Measurements from ENCODE around the gene ZNF326. TPM values are rescaled to one million over a fixed set of nuclear protein-coding genes. Genes with fewer than 3 reads are reported as not detected.
"Not testable (repeated sequence)": the region's sequence is repeated elsewhere in the genome, so short reads cannot be mapped to it uniquely, and the experiment has no call there.

ZNF326 gene
- total and polyA plus RNA-seq, 10 of the 15 experiments (the other 5 are each of a cell fraction or from before 2014, with no cell fraction given) = 7.1 to 29.4 (median 21.9) TPM

DNA sequence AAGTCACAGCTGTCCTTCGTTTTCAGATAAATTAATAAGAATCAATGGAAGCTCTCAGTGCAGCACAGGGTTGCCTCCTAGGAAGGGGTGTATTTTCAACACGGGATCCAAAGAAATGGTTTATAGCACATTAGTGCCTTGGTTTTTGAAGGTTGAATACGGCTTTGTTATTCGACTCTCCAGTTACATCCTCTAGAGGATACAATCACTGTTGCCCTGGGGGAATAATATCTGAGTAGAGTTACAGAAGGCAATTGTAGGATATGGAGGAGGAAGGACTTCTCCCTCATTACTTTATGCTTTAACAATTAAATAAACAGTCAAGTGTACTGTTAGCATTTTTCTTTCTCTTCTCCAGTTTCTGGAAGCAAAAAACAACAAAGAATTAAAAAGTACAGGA lies 14.3 kb upstream of the ZNF326 start (continued):
- TF ChIP-seq, protein P1, sequence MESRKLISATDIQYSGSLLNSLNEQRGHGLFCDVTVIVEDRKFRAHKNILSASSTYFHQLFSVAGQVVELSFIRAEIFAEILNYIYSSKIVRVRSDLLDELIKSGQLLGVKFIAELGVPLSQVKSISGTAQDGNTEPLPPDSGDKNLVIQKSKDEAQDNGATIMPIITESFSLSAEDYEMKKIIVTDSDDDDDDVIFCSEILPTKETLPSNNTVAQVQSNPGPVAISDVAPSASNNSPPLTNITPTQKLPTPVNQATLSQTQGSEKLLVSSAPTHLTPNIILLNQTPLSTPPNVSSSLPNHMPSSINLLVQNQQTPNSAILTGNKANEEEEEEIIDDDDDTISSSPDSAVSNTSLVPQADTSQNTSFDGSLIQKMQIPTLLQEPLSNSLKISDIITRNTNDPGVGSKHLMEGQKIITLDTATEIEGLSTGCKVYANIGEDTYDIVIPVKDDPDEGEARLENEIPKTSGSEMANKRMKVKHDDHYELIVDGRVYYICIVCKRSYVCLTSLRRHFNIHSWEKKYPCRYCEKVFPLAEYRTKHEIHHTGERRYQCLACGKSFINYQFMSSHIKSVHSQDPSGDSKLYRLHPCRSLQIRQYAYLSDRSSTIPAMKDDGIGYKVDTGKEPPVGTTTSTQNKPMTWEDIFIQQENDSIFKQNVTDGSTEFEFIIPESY (IDR thresholded peaks at IDR 0.05) = no peak
- TF ChIP-seq RCOR1 (conservative IDR thresholded peaks at IDR 0.05; ENCODE audit: low read depth, low read length) = no peak
- TF ChIP-seq TARDBP (IDR thresholded peaks at IDR 0.05; ENCODE audit: borderline replicate concordance) = no peak

DNA sequence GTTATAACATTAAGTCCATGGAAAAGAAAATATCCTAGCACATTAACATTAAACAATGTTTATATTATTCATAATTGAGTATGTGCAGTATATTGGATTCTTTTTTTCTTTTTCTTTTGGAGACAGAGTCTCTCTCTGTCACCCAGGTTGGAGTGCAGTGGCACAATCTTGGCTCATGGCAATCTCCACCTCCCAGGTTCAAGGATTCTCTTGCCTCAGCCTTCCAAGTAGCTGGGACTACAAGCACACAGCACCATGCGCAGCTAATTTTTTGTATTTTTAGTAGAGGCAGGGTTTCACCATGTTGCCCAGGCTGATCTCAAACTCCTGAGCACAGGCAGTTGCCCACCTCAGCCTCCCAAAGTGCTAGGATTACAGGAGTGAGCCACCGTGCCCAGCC lies 12.1 kb upstream of the ZNF326 start:
- ATAC-seq; H3K36me3 ChIP-seq (ENCODE audit: control insufficient read depth in 2 of 2, insufficient read depth in 2 of 2, low read length in 1 of 2); H3K27me3 ChIP-seq (replicated peaks in 1 of 2; ENCODE audit: control insufficient read depth in 2 of 2, insufficient read depth in 2 of 2, low read length in 1 of 2); H3K4me2 ChIP-seq (ENCODE audit: control insufficient read depth, insufficient read depth); H2AFZ ChIP-seq (ENCODE audit: control insufficient read depth, low read depth, low read length); H3K9me3 ChIP-seq (replicated peaks; ENCODE audit: control insufficient read depth, insufficient read depth, low read length); intact Hi-C loops (cut with micrococcal nuclease; ENCODE audit: unreplicated experiment); RAD21 ChIA-PET (ENCODE audit: unreplicated experiment); POLR2A ChIA-PET; H3K27ac ChIP-seq (ENCODE audit: control insufficient read depth, insufficient read depth); H4K20me1 ChIP-seq (ENCODE audit: control insufficient read depth, insufficient read depth); BruUV-seq (replicated peaks); DNase-seq (ENCODE audit: low read depth, low spot score); H3K4me1 ChIP-seq (ENCODE audit: control insufficient read depth, insufficient read depth, low read length); H3K9ac ChIP-seq (ENCODE audit: control insufficient read depth, insufficient read depth, low read length); H3K79me2 ChIP-seq (ENCODE audit: control insufficient read depth, insufficient read depth, low read length); FAIRE-seq; H3K4me3 ChIP-seq: not testable (repeated sequence)
- WGBS (ENCODE audit: insufficient coverage, insufficient replicate concordance, low lambda C conversion rate, missing lambda C conversion rate) = 65% methylated on average over 2 of the region's 2 CpGs
- SMC1A ChIA-PET (ENCODE audit: uncharacterized antibody, unreplicated experiment) = interaction anchor here (1.5 to 2.7 kb wide), 2 partner anchors 11 to 25 kb away, joined by 3 to 7 read pairs; no protein-coding TSS in a partner anchor
- in situ Hi-C loops (cut with MboI) = loop anchor here (25.0 kb wide), 2 partner anchors 346 to 471 kb away; partner anchors contain the start of genes LRRC8B and LRRC8C
- CTCF ChIA-PET = interaction anchor here (1.0 to 5.5 kb wide), 4 partner anchors 10 to 181 kb away, joined by 3 to 71 read pairs (median 16); no protein-coding TSS in a partner anchor

DNA sequence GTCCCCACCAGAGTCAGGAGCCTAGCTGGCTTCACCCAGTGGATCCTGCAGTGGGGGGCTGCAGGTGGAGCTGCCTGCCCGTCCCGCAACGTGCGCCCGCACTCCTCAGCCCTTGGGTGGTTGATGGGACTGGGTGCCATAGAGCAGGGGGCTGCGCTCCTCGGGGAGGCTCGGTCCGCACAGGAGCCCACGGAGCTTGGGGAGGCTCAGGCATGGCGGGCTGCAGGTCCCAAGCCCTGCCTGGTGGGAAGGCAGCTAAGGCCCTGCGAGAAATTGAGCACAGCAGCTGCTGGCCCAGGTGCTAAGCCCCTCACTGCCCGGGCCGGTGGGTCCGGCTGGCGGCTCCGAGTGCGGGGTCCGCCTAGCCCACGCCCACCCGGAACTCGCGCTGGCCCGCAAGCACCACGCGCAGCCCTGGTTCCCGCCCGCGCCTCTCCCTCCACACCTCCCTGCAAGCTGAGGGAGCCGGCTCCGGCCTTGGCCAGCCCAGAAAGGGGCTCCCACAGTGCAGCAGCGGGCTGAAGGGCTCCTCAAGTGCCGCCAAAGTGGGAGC lies 10.3 kb upstream of the ZNF326 start:
- not testable (repeated sequence) for H4K20me1 ChIP-seq (ENCODE audit: control insufficient read depth, insufficient read depth); H3K79me2 ChIP-seq (ENCODE audit: control insufficient read depth, insufficient read depth, low read length); ATAC-seq; H3K27me3 ChIP-seq (replicated peaks in 1 of 2; ENCODE audit: control insufficient read depth in 2 of 2, insufficient read depth in 2 of 2, low read length in 1 of 2); H3K9ac ChIP-seq (ENCODE audit: control insufficient read depth, insufficient read depth, low read length); H3K36me3 ChIP-seq (ENCODE audit: control insufficient read depth in 2 of 2, insufficient read depth in 2 of 2, low read length in 1 of 2); H3K4me2 ChIP-seq (ENCODE audit: control insufficient read depth, insufficient read depth); H3K27ac ChIP-seq (ENCODE audit: control insufficient read depth, insufficient read depth); DNase-seq (ENCODE audit: low read depth, low spot score); H3K4me1 ChIP-seq (ENCODE audit: control insufficient read depth, insufficient read depth, low read length); H3K9me3 ChIP-seq (replicated peaks; ENCODE audit: control insufficient read depth, insufficient read depth, low read length); H3K4me3 ChIP-seq; BruUV-seq (replicated peaks); FAIRE-seq; H2AFZ ChIP-seq (ENCODE audit: control insufficient read depth, low read depth, low read length)
- WGBS (ENCODE audit: insufficient coverage, insufficient replicate concordance, low lambda C conversion rate, missing lambda C conversion rate) = 83% methylated on average over 33 of the region's 33 CpGs
- RAD21 ChIA-PET (ENCODE audit: unreplicated experiment) = interaction anchor here (2.4 to 3.4 kb wide), 2 partner anchors 141 to 204 kb away, joined by 10 to 23 read pairs; no protein-coding TSS in a partner anchor
- in situ Hi-C loops (cut with MboI) (loop anchor here (5.0 to 25.0 kb wide), 3 partner anchors 182 to 472 kb away; partner anchors contain the start of genes LRRC8B and LRRC8C), intact Hi-C loops (cut with micrococcal nuclease; ENCODE audit: unreplicated experiment) (loop anchor here (5.0 kb wide), 1 partner anchor 502 kb away; no protein-coding TSS in a partner anchor)
- SMC1A ChIA-PET (ENCODE audit: uncharacterized antibody, unreplicated experiment) = interaction anchor here (1.6 to 6.8 kb wide), 6 partner anchors 13 to 204 kb away, joined by 3 to 41 read pairs (median 7); no protein-coding TSS in a partner anchor
- CTCF ChIA-PET = interaction anchor here (1.2 to 5.5 kb wide), 5 partner anchors 141 to 221 kb away, joined by 3 to 71 read pairs (median 27); no protein-coding TSS in a partner anchor
- POLR2A ChIA-PET = interaction anchor here (0.9 kb wide), 1 partner anchor 182 kb away, joined by 3 read pairs; no protein-coding TSS in a partner anchor
